GM18868 (cell line): ENCODE results near the gene HBS1L.

ENCODE experiments used
- ATAC-seq: cut with Tn5 transposase; IDR thresholded peaks from one replicate; pipeline ENCODE4 v1.9.1; 2021; ENCODE audit warnings: mild to moderate bottlenecking, moderate library complexity; ENCODE audit not compliant: unreplicated experiment

Gene HBS1L

DNA sequence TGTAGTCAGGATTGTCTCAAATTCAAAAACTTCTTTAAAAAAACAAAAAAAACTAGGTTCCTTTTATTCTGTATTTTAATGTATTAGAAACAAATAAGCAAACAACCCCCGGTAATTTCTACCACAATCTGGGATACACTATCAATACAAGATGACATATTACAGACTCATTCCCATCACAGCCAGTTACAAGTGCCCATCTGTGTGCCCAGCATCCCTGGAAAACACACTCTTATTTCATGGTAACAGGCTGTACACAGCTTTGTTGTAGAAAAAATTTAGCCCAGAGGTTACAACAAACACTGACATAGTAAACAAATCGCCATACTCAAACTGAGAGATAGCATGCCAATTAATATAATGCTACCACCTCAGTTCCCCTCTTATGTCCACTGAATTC, 16.3 kb downstream of the HBS1L start:
- ATAC-seq = no peak

DNA sequence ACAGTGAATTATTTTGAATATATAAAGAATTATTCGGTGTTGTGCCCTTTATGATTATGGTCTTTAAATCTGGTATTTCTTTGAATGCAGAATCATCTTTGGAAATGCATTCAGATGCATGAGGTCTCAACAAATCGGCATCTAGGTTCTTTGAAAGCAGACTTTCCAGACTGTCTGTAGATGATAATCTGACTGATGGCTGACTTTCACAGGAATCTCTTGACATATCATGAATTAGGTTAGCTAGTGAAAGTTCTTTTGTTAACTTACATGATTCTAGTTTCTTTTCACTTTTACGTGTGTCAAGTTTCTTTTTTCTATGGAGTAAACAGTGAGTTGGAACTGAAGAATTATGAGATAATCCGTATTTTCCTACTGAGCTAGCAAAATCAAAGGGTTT, 17.1 kb downstream of the HBS1L start:
- no peak for ATAC-seq

DNA sequence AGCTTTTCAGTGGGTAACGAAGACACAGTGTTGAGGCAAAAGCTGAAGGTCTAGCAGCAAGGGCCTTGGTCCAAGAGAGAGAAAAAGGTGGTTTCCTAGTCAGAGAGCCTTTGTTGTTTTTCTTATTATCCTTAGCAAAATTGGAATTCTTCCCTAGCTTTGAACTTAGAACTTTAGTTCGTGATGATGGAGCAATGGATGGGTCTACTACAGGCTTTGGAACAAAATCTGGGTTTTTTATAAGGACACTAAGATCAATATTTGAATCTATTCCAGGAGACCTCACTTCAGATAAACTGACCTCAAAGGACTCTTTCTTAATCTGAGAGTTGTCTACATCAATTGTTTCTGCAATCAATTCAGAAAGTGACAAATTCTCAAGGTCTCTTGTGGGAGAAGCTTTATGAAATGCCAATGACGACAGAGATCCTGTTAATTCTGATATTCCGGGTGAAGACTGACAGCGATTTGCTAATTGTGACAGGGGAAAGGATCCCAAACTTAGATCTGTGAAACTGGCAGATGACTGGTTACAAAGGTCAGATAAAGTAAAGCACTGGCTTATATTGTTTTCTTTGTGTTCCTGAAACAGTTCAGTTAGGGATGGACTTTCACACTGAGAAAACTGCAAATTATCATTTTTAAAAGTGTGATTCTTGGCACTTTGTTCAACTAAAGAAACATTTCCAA, 17.7 kb downstream of the HBS1L start:
- ATAC-seq = no peak

DNA sequence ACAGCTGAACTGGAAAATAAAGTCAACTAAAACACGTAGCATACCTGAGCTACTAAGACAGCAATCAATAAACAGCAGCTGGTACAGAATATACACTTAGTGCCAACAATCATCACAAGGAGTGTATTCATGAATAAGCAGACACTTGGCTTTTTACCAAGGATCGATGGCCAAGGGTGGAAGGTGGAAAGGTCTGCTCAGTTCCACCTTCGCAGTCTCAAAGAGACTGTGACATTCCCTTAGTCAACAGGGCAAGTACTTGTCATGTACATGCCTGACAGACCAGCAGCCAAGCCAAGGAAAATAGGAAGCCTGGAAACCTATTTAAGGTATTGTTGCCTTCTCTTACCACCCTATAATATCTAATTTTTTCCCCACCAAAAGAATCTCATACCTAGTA, 21.4 kb downstream of the HBS1L start:
- ATAC-seq = no peak

DNA sequence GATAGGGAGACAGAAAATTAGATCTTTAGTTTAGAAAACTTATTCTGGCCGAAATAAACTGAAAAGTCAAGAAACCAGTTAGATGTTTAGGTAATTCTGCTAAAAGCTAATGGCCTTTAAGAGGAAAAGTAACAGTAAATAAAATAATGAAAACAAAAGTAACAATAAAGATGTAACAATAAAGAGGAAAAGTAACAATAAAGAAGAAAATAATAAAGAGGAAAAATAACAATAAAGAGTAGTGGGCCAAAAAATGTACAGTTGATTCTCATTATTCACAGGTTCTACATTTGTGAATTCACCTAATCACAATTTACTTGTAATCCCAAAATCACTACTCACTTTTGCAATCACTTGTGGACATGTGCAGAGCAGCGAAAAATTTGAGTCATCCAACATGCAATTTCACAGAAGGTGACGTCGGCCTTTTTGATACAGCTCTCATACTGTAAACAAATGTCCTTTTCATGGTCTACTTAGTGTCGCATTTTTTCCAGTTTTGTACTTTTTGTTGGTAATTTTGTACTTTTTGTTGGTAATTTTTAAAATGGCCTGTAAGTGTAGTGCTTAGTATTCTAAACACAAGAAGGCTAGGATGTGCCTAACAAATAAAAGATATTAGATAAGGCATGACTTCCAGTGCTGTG, 24.0 kb downstream of the HBS1L start:
- no peak for ATAC-seq

DNA sequence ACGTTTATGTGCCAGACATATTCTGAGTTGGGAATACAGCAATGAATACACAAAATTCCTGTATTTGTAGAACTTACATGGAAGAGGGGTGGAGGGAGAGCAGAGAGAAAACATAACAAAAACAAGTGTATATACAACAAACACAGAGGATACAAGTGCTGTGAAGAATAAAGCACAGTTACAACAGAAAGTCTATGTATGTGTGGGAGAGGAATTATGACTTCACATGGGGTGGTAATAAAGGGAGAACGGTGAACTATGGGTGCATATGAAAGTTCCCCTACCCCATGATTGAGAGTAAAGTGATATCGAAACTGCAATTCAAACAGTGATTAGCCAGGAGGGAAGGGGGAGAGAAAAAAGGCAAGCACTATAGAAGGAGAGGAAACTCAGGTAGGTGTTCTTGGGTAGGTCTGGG, 24.6 kb downstream of the HBS1L start:
- ATAC-seq = peak; percentile 99

DNA sequence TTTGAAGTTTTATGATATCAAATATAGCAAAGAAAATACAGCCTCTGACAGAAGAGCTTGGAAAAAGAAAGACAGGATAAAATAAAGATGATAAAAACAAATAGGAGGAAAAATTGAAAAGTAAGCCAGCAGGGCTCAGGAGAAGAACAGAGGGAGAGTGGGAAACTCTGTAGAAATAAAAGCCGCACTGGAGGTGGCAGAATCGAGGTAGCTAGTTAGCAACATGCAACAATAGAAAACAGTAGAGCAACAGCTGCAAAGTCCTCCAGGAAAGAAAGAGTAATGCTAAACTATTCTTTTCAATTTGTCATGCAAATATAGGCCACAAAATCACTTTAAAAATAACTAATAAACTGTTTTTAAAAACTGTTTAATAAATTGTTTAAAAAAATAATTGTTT, 28.8 kb downstream of the HBS1L start:
- ATAC-seq = no peak

DNA sequence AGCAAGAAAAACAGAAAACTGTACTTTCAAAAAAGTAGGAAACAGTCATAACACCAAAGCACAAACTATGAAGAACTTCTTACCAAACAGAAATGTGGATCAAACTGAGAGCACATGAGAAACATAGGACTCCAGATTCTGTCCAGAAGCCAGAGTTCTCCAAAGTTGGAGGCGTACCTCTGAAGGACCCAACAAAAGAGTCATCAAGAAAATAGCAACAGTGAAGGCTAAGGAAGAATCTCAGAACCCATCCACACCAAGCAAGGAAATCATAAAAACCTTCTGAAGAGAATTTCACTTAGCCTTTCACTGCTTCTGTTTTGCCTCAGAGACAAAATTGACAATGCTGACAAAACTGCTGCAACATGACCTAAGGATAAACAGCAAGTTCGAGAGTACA, 29.4 kb downstream of the HBS1L start:
- no peak for ATAC-seq

DNA sequence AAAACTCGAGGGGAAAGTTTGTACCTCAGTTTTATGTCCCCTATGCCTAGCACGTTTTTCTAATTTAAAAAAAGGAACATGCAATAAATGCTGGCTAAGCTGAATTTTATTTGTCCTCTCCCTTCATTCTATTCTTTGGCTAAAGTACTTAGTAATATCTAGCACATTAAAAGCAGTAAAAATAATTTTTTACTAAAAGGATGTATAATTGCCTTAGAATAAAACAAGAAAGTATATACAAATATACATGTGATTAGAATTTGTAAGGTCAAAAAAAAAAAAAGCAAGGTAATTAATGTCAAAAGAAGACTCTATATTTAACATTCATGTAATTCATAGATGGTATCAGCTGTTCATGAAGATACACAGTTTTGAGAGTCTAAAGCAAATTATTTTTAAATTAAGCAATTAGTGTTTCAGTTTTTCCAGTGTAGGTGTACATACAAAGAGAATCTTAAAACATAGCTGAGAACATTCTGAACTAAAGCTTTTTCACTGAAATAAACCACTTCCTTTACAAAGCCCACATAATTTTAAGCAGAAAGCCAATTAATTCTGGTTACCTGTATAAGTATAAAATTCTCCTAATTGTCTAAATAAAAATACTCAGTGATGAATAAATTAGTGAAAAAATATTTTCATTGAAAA, 32.4 kb downstream of the HBS1L start:
- ATAC-seq = no peak

DNA sequence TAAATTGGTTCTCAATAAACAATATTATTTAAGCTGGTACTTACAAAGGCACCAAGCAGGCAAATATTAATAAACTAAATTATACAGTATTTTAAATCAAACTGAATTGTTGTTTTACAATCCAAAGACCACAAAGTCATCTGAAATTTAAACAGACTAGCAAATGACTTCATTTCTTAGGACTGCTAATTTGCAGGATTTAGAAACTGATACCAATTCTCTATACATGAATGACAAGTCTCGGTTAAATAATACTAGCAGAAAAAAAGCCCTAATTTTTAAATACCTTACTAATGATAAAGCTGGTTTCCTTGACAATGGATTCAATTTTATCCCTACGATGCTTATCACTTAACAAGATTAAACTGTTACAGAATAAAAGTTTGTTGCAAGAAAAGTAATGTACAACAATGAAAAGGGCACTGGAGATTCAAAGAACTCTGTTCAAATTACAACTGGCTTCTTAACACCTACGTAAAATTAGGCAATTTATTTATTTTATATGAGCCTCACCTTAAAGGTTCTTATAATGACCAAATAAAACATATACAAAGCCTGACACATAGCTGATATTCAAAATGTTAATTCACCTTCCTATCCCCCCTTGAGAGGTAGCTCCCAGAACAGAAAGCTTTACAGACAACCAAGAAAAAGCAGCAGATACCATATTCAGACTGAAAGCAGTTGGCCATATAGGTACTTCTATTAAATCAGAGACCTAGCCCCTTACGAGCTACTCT, 33.1 kb downstream of the HBS1L start:
- peak; percentile 91 for ATAC-seq

DNA sequence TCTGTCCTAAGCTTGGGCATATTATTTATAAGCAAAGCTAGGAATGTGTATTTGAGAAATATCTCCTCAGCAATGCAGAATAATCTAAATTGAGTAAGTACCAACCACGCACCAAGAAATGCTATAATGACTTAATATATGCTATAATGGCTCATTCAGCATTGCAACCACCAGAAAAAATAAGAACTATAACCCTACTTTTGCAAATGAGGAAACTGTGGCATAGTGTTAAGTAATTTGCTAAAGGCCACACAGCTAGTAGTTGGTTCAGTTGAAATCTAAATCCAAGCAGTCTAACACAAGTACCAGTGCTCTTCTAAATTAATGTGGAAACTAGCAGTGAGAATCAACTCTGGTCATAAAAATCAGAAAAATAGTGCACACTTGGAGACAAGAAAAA, 35.7 kb downstream of the HBS1L start:
- ATAC-seq = no peak

DNA sequence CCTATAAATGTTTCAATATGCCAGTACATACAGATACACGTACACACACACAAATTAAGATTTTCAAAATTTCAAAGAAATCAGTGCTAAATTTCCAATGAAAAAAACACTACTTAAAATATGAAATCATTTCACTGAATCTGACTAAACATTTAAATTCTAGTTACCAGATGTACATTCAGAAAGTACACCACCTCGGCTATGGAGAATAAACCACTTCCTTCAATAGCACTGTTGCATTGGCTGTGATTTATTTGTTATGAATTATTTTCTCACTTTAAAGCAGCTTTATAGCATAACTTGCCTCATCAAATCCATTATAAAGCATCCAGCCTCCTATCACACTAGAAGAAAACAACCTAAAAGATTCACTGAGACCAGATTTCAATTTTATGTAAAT, 36.6 kb downstream of the HBS1L start:
- no peak for ATAC-seq

DNA sequence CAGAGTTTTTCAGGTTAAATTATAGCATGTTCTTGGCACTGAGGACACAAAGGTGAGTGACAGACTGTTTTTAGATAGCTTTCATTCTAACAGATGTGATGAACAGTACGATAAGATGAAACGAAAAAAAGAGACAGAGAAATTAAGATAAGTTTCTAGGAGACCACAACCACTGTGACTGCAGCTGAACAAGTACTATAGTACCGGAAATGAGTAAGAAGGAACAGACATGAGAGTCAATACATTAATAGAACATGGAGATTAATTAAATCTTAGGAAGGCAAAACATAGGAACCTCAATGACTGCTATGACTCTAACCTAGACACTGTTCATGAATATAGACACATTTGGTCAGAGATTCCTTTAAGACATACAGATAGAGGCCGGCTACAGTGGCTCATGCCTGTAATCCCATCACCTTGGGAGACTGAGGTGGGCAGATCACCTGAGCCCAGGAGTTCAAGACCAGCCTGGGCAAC, 40.2 kb downstream of the HBS1L start:
- ATAC-seq = peak; percentile 94

DNA sequence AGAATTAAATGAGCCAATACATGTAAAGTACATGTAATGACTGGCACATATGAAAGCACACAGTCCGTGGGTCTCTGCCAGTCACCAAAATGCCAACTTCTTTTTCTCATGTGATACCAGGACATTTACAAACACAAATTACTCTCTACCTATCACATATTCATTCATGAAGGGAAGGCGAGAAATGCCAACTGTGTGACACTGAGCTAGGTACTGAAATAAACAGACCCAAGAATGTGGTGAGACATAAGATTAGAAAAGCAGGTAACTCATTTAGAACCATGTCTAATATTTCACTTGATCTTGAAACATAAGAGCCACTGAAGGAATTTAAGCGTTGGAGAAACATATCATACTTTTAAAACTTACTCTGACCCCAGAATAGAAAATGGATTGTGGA, 41.4 kb downstream of the HBS1L start:
- ATAC-seq = no peak

DNA sequence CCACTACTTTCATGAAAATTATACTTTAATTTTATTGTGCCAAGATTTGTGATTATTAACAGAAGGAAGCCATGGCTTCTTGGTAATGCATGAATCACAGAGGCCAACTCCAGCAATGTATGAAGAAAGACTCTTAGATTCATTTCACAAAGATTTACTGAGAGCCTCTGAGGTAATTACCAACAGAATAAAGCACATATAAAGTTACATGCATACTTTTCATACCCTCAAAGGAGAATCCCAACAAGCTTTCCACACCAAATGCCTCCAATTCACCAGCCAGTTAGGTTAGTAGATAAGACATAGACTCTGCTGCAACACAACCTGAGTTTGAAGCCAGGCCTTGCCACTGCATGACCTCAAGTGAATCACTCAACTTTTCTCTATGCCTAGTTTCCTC, 41.9 kb downstream of the HBS1L start:
- no peak for ATAC-seq

DNA sequence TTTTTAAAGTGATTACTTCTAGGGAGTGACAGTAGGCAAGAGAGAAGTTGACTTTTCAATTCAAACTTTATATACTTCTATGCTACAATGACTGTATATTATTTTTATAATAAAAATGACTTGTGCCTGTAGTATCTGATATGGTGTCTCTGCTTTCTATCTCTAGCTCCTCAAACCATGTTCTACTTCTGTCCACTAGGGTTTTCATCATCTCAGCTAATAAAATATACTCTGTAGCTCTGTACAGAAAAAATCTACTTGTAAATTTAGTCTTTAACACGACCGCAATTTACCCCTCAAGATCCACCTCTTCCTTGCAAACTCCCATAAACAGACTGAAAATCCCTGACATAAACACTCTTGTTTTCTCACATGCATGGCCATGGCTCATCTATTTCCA, 42.3 kb downstream of the HBS1L start:
- no peak for ATAC-seq

DNA sequence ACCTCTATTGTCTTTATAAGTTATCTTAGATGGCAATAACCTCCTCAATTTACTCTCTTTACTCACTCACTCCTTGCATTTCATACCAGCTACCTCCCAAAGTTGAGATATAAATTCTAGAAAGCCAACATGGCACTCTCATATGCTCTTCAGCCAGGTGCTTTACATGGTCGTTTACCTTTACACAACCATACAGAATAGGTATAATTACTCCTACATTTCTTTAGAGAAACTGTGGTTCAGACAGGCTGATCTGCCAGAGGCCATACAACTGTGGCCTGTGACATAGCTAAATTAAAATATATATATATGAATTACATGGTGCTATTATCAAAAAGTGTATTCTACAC, 45.7 kb downstream of the HBS1L start:
- ATAC-seq = no peak

DNA sequence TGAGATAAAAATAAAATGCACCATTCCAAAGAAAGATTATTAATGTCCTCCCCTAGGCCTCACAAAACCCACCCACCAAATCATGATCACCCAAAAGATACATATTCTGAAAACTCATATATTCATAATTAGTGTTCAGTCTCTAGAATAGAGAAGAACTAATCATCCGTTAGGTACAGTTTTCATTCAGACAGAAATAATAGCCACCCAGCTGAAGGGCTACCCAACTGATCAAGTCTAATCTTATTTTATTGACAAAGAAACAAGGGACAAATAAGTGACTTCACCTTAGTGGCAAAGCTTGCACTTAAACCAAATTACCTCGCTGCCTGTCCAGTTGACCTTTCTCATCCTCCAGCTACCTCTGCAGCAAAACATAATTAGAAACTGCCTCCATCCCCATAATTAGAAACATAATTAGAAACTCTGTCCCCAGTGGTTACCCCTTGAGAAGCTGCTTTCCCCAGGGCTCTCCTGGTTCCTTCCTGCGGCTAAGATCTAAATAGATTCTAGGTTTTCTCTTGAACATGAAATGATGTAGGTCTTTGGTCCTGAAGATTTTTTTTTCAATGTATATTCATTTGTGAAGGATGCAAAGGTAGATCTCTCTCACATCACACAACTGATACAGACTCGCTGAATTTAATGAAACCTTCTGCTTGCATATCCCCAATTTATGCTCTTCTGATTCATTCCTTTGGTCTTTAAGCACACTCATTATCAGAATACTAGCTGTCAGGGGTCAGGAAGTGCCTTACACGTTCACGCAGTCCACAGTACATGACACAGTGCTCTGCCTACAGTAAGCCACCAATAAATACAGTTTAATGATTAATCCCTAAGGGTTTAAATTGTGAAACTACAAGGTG, 46.3 kb downstream of the HBS1L start:
- peak; percentile 80 for ATAC-seq

DNA sequence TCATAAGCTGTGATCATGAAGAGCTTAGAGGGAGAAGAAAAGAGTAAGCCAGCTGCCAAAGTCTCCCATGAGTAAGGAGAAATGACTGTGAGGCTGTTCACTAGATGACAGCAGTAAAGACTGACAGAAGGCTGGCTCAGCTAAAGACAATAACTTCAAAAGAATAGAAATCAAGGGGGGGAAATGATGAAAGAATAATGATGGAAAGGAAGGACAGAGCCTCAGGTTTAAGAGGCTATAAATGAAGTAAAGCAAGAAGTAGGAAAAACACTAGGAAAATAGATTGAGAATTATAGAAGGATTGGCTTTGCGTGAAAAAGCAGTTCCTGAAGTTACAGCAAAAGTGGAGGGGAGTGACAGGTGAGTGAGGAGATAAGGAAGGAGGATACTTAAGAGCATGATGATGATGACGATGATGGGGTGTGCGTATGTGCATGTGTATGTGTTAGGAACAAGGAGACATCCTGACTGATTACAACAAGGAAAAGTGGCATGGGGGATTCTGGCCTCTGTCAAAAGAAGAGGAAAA, 48.2 kb downstream of the HBS1L start:
- ATAC-seq = no peak

DNA sequence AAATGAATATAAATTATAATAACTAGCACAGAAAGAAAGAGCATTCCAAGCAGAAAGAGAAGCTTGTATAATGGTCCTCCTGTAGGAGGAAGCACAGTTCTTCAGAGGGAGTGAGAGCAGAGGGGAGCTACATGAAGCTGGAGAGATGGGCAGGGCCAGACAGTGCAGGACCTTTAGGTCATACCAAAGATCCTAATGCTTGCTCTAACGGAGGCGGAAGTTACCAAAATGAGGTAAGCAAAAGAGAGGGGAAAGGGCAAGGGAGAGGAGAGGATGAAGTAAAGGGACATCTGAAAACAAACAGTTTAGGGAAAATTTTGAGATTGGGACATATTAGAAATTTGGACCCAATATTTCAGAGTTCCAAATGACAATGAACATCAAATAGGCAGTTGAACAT, 50.2 kb downstream of the HBS1L start:
- no peak for ATAC-seq
